GM11168 (cell line): ENCODE results near the gene TIMM17B.
"Not testable (repeated sequence)": the region's sequence is repeated elsewhere in the genome, so short reads cannot be mapped to it uniquely, and the experiment has no call there.

Source experiments
- in situ Hi-C: fragments of 300-500 bp; cut with MboI; formaldehyde crosslinking; loops from one replicate; pipeline ENCODE4 v1.12.0; 2022; ENCODE audit warnings: low sequenced_read_pairs; ENCODE audit not compliant: unreplicated experiment

TIMM17B gene

DNA sequence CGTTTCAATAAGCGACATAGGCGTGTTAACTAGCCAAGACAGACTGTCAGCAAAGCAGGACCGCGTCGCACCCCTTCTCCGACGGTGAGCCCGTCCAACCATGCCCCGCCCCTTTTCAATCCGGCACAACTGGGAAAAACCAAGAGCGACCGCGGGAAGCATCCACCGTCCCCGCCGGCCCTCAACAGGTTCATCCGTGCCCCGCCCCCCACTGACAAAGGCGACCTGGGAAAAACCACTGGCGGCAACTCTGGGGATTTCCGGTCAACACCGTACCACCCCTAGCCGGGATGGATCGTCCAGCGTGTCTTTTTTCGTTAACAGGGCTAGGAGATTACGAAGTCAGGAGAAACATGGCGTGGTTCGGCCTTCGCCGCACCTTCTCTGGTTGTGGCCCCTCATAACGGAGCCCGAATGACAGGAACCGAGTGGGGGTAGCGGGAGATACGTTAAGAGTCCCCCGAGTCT is 377 bp downstream of the TIMM17B start:
- in situ Hi-C loops = no loop called here

GRCh38 chrX:48896611-48897011 is 957 bp downstream of the TIMM17B start:
- in situ Hi-C loops = no loop called here

GRCh38 chrX:48894891-48895290 is 2.7 kb downstream of the TIMM17B start:
- in situ Hi-C loops = no loop called here

GRCh38 chrX:48893556-48894348 is 3.8 kb downstream of the TIMM17B start:
- in situ Hi-C loops = no loop called here

DNA sequence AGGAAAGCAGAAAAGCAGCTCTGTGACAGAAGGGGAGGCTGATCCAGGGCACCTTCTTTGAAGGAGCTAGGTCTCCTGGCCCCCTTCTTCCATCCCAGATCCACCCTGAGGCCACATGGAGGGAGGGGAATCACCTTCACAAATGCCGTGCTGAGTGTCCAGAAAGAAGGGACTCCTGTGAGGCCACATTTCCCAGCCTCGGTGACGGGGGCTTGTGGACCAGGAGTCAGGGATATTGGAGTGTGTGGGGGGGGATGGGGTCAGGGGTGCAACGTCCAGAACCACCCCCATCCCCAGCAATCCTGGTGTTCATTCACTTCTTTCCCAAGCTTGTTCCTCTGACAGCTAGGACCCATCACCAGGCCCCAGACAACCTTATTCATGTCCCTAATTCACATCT is 4.7 kb downstream of the TIMM17B start:
- in situ Hi-C loops = no loop called here

DNA sequence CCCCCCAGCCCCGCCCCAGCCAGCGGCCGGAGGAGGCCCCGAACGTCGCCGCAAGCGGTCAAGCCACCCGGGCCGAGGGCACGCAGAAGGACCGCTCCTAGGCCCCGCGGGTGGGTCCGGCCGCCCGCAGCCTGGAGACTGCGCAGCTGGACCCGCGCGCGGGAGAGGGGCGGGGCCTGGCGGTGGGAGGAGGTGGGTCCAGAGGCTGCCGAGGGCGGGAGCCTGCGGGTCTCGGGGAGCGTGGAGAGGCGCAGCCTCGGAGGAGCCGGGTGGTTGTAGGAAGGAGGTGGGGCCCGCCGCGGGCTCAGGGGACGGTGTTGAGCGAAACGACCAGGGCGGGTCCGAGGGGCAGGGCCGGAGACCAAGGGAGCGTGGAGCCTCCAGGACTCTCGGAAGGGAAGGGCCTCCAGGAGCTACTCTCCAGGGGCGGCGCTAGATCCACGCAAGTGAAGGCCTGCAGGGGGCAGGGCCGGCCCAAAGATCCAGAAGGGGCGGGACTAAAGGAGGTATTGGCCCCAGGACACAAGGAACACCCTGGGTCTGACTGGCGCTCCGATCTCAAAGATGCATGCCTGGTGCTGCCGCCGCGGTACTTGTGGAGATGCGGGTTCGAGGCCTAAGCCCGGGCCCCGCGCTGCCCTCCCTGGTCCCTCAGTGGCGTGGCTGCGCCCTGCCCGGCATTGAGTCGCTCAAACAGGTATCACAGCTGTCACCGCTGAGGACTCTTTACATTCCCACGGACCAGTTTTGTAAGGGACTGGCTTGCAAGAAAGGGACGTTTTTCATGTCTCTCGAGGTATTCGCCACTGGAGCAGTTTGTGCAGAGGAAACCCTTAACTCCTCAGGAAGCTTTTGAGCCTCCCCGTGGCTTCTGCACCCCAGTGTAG is 5.9 kb downstream of the TIMM17B start:
- in situ Hi-C loops = no loop called here

DNA sequence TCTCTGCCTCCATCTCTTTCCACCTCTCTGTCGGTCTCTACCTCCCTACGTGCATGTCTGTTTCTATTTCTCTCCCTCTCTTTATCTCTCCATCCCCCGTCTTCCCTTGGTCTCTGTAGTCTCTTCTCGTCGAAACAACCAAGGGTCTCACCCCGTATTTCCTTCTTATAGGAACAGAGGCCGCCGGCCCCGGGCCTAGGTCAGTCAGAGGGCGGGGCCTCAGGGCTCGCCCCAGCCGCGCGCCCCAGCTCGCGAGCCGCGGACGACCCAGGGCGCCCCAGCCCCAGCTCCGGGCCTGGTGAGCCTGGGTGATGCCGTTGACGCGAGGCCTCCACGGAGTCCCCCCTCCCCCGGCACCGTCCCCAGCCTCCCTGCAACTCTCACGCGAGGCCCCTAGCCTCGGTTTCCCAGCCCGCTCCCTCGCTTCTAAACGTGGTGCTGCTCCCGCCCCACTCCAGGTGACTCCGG is 6.6 kb downstream of the TIMM17B start:
- in situ Hi-C loops = no loop called here

GRCh38 chrX:48890296-48890925 is 7.2 kb downstream of the TIMM17B start:
- in situ Hi-C loops = no loop called here

DNA sequence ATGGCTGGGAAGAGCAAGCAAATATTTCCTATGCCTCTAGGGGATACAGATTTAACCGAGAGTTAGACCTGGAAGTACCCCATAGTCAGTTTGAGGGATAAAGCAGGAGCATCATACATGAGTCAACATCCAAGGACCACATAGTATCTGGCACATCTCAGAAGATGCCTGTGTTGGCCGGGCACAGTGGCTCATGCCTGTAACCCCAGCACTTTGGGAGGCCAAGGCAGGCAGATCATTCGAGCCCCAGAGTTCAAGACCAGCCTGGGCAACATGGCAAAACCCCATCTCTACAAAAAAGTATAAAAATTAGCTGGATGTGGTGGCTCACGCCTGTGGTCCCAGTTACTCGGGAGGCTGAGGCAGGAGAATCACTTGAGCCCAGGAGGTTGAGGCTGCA is 11.0 kb downstream of the TIMM17B start:
- in situ Hi-C loops = not testable (repeated sequence)

DNA sequence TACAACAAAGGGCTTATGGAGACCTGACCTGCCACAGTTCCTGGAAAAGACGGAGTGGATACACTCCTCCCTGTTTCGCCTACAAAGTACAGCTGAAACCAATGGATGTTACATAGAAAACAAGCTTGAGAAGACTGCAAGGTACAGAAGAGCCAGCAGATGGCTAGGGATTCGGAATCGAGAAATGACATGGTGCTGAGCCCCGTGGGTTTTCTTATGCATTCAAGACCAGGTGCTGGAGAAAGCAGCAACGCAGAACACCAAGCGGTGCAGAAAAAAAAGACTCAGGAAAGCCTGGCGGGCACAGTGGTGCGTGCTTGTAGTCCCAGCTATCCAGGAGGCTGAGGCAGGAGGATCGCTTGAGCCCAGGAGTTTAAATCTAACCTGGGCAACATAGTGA is 13.8 kb downstream of the TIMM17B start:
- in situ Hi-C loops = no loop called here

DNA sequence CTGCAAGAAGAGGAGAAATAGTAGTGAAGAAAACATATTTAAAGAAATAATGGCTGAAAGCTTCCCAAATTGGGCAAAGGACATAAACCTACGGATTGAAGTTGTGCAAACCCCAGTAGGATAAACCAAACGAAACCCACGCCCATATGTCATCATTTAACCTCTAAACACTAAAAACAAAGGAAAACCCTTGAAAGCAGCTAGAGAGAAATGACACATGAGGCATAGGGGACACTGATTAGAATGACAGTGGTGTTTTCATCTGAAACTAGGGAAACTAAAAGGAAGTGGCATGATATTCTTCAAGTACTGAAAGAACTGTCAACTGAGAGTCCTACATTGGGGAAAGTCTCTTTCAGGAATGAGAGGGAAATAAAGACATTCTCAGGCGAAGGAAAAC is 20.6 kb downstream of the TIMM17B start:
- in situ Hi-C loops = not testable (repeated sequence)

DNA sequence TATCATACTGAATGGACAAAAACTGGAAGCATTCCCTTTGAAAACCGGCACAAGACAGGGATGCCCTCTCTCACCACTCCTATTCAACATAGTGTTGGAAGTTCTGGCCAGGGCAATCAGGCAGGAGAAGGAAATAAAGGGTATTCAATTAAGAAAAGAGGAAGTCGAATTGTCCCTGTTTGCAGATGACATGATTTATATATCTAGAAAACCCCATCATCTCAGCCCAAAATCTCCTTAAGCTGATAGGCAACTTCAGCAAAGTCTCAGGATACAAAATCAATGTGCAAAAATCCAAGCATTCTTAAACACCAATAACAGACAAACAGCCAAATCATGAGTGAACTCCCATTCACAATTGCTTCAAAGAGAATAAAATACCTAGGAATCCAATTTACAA is 25.6 kb downstream of the TIMM17B start:
- in situ Hi-C loops = not testable (repeated sequence)

DNA sequence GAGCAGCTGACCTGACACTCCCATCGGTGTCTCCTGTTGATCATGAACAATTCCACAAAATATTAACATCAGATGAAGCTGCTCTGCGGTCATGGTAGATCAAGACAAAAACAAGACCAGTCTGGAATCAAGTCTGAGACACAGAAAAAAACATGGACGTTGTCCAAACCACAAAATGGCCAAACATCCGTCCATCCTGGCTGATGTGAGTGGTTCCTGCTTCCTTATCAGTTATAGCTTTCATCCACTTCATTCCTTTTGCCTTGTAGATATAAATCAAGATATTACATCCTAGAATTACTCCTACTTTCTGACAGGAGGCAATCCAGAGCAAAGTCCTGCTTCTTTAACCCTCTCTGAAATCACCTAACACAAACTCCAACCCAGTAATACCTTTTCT is 33.4 kb downstream of the TIMM17B start:
- in situ Hi-C loops = no loop called here

DNA sequence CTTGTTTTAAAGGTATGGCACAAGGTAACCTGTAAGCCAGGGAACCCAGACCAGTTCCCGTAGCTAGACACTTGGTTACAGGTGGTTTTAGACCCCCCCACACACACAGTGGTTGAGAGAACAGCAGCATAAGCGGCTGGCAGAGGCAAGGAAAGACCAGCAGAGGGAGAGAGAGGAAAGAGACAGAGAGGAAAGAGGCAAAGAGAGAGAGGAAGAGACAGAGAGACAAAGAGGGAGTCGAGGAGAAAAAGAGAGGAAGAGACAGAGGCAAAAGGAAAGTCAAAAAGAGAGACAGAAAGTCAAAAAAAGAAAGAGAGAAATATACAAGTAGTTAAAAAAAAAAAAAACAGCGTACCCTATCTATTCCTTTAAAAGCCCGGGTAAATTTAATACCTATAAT is 42.7 kb downstream of the TIMM17B start:
- in situ Hi-C loops = no loop called here

DNA sequence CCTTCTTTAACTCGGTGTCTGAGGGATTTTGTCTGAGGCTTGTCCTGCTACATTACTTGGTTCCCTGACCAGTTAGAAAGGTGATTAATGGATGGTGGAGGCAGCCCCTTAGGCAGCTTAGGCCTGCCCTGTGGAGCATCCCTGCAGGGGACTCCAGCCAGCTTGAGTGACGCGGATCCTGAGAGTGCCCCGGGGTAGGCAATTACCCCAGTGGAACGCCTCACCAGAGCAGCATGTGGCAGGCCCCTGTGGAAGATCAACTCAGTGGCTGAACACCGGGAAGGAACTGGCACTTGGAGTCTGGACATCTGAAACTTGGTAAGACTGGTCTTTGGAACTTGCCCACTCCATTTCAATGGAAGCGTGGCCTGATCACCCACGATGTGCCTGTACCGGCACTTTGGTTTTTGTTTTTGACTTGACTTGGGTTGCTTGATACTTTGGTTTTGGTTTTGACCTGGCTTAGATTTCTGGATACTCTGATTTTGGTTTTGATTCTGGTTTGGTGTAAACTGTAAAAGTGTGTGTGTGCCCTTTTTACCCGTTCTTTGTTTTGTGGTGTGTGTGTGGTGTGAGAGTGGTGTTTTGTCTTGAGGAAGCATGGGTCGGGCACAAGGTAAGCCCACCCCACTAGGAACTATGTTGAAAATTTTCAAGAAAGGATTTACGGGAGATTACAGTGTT is 43.3 kb downstream of the TIMM17B start:
- in situ Hi-C loops = not testable (repeated sequence)

DNA sequence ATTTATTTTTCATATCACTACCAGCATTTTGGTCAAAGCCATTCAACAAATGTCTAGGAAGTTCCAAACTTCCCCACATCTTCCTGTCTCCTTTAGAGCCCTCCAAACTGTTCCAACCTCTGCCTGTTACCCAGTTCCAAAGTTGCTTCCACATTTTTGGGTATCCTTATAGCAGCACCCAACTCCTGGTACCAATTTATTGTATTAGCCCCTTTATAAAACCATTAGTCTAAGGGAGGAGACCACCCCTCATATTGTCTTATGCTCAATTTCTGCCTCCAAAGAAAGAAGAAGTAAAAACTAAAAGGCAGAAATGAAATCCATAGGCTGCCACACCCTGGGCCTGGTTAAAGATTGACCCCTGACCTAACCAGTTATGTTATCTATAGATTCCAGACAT is 44.1 kb downstream of the TIMM17B start:
- in situ Hi-C loops = not testable (repeated sequence)

GRCh38 chrX:48852857-48853256 is 44.7 kb downstream of the TIMM17B start:
- in situ Hi-C loops = no loop called here

GRCh38 chrX:48848847-48849246 is 48.7 kb downstream of the TIMM17B start:
- in situ Hi-C loops = no loop called here
